CD4-positive, alpha-beta T cell treated with Interleukin-15 for 4 hours (primary cell): ENCODE results near the gene MLLT3.
A peak's percentile ranks its signal among the peaks of the same experiment; 100 is the strongest.

ENCODE experiments used
- DNase-seq: peaks from one replicate; pipeline ENCODE4 v3.0.0-alpha.2; 2020; ENCODE audit warnings: low spot score

The MLLT3 gene

DNA sequence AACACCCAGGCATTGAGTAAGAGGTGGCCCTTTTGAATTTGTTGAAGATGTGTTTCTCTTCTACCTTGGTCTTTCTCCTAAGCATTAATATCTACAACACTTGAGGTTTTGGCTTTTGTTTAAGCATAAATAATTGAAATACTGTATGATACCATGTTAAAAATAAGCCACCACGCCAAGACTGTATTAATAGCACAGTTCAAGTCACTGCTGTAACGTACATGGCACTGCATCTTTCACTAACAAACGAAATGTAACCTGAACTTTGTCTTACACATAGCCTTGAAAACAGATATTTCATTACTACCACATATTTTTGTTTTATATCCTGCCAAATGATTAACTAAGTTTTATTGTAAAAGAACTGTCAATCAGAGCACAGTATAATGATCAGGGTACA, 112.8 kb downstream of the MLLT3 start:
- no peak for DNase-seq

DNA sequence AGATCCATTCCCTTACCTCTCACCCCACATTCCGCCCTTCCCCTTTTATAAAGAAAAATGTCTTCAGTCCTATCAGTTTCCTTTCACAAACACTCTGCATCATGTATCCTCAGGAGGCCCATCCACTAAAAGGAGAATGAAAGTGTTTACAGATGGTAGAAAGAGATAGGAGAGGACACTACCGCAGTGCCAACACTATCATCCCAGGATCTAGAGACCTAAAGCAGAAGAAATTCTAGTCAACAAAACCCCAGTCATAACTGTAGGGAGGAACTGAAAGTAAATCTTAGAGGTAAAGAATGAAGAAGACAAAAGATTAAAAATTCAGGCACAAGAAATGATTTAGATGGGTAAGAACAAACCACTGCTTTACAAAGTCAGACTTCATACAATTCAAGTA, 114.1 kb downstream of the MLLT3 start:
- no peak for DNase-seq

DNA sequence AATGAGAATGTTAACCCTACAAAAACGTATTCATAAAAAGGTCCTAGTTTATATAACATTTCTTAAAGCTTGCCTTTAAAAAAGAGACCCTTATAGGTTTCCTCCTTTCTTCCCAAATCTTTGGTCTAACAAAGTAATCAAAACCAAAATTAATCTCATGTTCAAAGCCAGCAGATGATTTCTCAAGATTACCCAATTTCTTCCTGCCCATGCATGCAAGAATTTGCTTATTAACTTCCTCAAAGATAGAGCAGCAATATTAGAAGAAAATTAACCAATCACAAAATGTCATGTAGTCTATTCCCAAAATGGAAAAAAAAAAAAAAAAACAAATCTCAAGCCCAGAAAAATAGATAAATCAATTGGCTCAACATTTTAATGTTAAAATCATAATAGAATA, 114.9 kb downstream of the MLLT3 start:
- DNase-seq, result no peak

DNA sequence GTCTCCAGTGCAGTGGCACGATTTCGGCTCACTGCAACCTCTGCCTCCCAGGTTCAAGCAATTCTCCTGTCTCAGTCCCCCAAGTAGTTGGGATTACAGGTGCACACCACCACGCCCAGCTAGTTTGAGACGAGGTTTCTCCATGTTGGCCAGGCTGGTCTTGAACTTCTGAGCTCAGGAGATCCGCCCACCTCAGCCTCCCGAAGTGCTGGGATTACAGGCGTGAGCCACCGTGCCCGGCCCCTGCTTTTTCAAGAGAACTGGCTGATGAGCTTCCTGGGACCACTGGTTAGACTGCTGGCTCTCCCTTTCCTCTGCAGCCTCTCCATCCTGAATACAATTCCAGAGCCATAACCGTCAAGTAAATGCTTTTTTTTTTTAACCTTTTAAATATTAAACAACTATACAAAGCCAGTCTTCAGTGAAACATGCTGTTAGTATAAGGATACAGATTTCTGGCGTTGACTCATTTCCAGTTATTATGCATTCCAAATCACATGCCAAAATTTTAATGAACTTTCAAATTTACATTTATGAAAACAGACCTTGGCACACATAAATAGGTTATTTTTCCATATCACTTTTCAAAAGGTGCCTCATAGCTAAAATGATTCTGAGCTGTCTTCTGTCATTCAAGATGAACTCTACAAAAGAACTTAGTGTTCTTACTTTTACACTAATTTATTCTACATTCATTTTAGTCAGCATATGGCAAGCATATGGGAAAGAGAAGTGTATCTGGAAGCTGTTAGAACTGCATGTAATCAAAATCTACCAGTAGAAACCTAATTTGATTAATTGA, 116.0 kb downstream of the MLLT3 start:
- no peak for DNase-seq

- DNase-seq, result no peak
Observed at GRCh38 chr9:20505574-20505973, 116.7 kb downstream of the MLLT3 start.

DNA sequence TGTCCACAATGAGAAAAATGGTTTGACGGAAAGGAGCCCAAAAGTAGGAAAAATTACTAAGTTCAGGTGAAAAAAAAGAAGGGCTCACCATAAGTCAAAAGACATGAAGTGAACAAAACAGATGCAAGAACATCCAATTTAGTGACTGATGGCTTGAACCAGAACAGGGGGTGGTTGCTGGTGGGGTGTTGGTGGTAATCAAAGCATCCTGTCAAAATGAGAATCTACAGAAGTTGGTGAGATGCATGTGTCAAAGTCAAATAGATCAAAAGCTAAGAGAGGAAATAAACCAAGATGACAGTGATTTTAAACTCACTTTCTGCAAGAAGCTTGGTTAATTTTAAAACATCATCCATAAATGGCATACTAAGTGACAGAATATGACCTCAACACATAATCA, 117.4 kb downstream of the MLLT3 start:
- DNase-seq, result peak; percentile 31

- no peak for DNase-seq
Observed at GRCh38 chr9:20500101-20500500, 122.2 kb downstream of the MLLT3 start.

DNA sequence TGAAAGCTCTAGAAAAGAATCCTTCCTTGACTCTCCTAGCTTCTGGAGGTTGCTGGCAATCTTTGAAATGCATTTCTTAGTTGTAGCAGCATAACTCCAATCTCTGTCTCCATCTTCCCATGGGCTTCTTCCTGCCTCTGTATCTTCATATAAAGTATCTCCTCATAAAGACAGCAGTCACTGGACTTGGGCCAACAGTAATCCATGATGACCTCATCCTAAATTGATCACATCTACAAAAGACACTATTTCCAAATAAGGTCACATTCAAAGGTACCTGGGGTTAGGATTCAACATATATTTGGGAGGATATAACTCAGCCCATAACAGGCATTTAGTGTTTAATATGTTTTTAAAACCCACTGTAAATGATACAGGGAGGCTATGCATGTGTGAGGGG, 123.3 kb downstream of the MLLT3 start:
- no peak for DNase-seq

- DNase-seq, result no peak
Observed at GRCh38 chr9:20496328-20496727, 126.0 kb downstream of the MLLT3 start.

DNA sequence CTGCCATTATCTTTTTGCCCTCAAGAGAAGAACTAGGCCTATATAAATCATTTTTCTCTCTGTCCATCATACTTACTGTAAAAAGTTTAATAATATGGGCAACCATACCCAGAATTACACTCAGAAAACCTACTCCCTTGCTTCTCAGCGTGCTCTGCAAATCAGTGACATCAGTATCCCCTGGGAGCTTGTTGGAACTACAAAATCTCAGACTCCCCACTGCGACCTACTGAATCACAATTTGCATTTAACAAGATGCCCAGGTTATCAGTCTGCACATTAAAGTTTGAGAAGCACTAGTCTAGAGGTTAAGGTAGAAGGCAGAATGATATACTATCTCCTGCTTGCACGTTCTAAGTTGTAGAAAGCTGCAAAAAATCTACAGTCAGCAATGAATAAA, 127.2 kb downstream of the MLLT3 start:
- no peak for DNase-seq

DNA sequence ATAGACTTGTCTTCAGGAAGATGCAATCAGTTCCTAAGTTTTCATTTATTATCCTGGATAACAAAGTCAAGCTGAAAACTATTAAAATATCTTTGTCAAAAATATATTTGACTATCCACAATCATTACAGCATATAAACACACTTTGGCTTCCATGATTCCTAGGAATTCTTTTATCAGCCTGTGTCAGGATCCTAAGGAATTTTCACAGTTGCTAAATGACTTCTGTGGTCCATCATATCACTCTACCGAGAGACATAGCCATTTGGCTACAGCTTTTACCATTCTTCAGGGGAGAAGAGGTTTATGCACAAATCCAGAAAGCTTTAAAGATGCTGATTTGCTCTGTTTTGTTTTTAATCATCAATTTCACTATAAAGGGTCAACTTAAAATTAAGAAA, 128.3 kb downstream of the MLLT3 start:
- no peak for DNase-seq

GRCh38 chr9:20492772-20493171, 129.5 kb downstream of the MLLT3 start:
- no peak for DNase-seq

DNA sequence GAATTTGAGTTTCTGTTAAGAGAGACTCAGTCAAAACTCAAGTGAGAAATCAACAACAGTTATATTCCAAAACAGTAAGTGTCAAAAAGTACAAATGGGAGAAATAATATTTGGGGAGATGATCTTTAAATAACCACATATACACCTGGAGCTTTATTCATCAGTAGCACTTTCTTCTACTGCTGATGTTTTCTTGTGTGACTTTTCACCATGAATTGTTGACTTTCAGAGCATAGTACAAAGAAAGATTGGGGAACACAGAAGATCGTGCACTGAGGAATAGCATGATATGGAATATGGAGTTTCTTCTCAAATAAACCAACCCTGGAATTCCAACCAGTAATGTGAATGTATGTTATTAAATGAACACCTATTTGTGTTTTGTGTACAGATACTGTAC, 130.7 kb downstream of the MLLT3 start:
- no peak for DNase-seq

DNA sequence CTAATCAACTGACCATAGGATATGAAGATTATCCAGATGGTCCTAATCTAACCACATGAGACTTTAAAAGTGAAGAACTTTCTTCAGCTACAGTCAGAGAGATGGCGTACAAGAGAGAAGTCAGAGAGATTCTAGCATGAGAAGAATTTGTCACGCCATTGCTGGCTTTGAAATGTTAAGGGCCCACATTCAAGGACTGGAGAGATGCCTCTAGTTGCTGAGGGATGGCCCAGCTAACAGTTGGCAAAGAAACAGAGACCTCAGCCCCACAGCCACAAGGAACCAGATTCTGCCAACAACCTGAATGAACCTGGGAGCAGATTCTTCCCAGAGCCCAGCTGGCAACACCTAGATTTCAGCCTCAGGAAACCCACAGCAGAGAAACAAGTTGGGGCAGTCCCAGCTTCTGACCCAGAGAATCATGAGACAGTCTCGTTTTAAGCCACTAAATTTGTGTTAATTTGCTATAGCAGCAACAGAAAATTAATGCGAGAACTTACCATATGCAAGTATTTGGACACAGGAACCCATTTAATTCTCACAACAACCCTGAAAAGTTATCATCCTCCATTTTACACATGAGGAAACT, 132.0 kb downstream of the MLLT3 start:
- DNase-seq, result no peak

DNA sequence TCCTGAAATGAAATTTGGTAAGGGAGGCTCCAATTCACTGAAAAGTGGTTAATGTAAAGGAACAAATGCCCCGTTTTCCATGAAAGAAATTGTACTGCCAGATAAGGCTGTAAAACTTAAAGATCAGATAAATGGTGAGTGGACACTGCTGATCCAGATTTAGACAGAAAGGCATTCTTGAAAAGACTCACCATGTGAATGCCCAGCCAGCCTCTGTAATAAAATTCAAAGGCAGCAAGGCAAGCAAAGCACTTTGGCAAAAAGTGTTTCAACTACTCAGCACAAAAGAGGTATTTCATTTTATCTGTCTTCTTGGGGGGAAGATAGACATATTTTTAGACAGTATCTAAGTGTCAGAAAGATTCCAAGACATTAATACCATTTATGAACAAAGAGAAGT, 133.6 kb downstream of the MLLT3 start:
- no peak for DNase-seq

DNA sequence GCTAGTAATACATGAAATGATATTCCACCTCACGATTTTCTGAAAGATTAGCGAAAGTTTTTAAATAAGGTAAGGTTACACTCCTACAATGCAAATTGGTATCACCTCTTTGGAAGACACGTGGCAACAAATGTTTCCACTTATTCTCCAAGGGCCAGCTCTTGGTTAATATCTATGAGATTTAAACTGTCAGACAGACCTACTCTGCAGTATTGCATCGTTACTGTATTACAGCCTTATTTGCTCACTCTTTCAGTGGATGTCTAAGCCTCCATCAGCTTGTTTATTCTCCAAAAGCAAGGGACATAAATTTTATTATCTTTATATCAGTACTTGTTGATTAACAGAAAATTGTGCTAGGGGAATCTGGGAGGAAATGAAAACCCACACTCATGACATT, 135.7 kb downstream of the MLLT3 start:
- no peak for DNase-seq

DNA sequence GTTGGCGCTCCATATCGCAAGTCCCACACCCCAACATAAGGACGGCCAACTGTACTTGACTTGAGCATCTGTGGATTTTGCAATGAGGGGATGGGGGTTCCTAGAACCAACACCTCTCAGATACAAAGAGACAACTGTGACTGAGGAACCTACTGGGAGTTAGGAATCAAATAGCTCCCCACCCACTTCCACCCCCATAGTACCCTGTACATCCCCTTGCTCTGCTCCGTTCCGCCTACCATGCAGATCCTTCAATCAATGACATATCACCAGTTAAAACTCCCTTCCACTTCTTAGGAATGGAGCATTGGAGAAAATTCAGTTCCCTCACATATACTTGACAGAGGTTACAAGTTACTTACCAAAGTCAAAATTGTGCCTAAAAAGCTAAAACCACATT, 140.9 kb downstream of the MLLT3 start:
- DNase-seq, result no peak

GRCh38 chr9:20480249-20480648, 142.1 kb downstream of the MLLT3 start:
- DNase-seq, result no peak

- no peak for DNase-seq
Observed at GRCh38 chr9:20479419-20480155, 142.7 kb downstream of the MLLT3 start.

DNA sequence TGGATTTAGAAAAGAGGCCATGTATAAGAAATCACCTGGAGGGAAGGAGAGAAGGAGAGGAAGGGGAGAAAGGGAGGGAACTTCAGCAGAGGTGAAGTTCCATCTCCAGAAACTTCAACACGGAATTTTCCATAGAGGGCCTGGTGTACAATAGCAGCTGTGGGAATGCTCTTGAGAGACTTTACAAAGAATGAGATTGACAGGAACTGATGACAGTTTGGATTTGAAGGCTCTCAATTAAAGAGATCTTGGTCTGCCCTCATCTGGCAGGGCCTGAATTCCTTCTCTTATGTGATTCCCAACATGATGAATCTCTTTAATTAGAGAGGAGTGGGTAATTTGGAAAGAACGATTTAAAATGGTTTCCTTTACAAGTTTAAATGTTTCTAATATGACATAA, 143.5 kb downstream of the MLLT3 start:
- DNase-seq, result no peak

DNA sequence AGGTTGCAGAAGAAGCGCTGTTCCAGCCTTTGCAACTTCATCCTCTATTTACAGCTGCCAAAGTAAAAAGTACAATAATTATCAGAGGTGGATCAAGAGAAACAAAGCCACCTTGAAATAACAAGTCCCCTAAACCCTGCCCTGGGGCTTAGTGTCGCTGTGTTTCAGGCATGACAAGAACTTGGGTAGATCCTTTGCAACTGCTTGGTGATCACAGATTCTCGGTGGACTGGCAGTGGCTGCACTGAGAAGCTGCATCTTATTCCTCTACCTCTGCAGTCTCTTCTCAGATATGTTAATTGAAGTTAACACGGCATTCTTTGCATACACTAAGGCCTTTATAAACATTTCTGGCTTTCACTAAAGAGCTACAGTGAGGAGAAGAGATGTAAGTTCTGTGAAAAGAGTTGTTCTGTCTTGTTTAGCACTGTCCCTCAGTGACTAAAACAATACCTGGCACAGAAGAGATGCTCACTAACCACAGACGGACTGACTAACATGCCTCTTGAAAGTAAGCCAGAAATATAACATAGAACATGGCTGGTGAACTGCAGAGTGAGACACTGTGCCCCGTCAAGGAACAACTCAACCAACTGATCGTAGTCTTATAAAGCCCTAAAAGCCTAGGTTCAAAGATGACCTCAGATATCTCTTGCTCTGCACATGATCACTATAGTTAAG, 144.2 kb downstream of the MLLT3 start:
- no peak for DNase-seq

DNA sequence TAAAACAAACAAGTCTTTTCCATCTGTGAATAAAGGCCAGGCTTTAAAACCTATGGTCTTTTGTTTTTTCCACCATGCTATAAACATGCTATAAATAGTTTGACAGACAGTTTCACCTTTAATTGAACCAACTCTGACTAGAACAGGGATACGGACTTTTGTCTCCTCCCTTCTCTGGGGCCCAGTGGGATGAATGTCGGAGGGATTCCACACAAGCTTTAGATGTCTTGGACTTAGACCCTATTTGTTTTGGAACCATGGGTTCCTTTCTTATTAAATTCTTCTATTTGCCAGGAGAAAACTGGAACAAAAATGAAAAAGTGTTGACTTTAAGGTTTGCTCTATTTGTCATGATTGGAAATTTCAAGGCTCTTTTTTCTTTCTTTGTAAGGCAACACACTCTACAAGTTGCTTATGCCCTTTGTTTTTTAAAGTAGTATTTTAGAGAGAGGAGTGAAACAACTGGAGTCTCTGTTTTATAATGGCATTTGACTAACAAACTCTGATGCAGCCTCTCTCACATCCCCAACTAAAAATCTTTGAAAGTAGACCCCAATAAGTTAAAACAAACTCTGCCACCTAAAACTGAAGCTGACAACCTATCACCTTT, 145.3 kb downstream of the MLLT3 start:
- DNase-seq, result no peak
